NCI-H2029 treated with DMSO at 0.1 percent for 48 hours (cell line): ENCODE data around the gene ST13.
"Not testable (repeated sequence)": the region's sequence is repeated elsewhere in the genome, so short reads cannot be mapped to it uniquely, and the experiment has no call there.

Experiments
- DNase-seq: peaks from one replicate; lab custom pipeline; 2025; lab: John Stamatoyannopoulos, UW

ST13 gene

DNA sequence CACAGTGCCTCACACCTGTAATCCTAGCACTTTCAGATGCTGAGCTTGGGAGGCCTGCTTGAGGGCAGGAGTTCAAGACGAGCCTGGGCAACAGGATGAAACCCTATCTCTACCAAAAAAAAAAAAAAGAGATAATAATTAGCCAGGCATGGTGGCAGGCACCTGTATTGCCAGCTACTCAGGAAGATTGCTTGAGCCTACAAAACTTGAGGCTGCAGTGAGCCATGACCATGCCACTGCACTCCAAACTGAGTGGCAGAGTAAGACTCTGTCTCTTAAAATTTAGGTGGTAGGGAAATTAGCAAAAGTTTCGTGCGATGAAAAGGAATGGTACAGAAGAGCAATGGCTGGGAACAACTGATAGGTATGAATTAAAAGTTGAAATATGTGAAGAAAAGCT, 18.0 kb downstream of the ST13 start:
- no peak for DNase-seq

DNA sequence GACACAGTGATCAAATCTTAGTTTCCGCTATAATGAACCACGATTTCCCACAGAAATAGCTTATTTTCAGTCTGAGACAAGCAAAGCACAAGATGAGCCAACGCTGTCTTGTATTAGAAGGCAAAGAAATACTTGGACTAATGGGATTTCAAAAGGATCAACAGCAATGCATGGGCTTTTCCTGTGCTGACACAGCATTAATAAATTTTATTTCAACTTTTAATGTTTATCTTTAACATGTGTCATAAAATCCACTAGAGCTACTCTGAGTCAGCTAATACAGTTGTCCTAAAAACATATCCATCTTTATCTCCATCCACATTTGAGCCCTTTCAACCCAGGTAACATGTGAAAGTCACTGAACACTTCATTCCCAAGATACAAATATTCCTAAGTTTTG, 21.8 kb downstream of the ST13 start:
- DNase-seq, result no peak

GRCh38 chr22:40829131-40829530, 27.3 kb downstream of the ST13 start:
- DNase-seq, result no peak

DNA sequence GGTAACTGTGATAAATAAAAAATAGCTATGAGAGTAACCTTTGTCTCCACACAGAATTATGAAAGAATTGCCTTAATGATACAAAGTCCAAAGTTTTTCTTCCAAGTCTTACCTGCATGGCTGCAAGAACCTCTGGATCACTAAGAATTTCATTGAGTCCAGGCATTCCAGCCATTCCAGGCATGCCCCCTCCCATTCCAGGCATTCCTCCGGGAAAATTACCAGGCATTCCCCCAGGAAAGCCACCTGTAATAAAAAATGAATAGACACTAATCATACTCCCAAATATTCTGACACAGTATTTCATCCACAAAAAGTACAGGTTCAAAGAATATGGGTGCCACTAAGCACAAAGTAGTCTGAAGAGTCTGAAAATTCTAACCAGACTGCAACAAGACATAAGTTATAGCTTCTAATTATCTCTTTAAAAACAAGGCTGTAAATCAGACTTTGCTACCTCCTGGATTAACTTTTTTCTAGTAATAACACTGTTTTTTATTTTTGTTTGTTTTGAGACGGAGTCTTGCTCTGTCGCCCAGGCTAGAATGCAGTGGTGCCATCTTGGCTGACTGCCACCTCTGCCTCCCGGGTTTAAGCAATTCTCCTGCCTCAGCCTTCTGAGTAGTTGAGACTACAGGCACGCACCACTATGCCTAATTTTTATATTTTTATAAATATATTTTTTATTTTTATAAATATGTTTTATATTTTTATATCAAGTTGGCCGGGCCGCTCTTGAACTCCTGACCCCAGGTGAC, 29.3 kb downstream of the ST13 start:
- no peak for DNase-seq

- DNase-seq, result not testable (repeated sequence)
These were observed 30.1 kb downstream of the ST13 start for GRCh38 chr22:40826292-40826691.

GRCh38 chr22:40823426-40823825, 33.0 kb downstream of the ST13 start:
- DNase-seq, result no peak

DNA sequence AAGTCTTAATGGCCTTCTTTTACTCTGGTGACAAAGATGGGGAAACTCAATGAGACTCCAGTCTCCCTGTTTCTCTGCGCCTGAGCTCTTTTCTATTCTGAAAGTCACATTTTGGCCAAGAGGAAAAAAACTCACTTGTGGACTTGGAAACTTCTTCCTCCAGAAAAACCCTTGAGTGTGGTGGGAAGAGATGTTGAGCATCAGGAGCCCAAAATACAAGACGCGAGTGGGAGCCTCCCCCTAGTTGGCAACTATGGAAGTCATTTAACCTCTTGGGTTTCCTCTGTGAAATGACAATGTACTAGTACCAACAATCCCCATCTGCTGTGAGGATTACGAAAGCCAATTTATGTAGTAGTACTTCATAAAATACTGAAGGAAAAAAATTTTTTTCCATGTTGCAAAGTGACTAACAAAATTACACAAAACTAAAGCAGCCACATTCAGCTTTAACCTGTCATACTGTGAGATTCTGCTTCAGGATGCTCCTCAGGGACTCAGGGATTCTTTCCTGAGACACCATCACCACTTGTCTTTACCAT, 36.8 kb downstream of the ST13 start:
- DNase-seq, result no peak

DNA sequence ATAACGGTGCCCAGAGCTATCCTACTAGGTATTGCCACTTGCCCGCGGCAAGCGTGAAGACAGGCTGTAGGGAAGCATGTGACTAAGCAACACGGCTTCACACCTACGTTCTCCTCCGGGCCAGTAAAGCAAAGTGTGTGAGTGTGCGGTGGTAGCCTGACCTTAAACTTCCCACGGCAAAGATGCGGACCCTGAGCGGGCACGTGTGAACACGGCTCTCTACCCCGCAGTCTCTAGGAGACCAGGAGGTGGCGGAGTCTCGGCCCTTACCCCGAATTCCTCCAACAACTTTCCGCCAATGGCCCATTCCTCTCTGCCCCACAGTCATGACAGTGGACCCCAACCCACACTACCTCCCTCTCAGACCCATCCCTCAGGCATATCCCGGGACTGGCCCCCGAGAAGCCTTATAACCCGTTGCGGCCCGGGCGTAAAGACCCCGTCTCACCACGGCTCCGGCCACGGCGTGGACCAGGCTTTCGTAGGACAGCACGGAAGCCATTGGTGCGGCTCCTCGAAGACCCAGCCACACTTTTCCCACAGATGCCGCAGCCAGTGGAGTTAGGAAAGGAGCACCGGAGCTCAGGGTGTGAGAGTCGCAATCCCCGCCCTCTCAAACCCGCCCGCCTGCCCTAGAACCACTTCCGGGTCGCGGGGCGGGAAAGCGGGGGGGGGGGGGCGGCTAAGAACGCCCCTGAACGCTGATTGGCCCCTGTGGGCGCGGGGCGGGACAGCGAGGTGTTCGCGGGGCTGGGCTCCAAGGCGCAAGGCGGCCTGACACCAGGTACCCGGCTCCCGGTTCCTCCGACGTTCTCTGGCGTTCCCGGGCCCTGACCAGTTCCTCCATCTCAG, 37.5 kb downstream of the ST13 start, which contains the start of gene SLC25A17:
Gene SLC25A17 (minus strand): TSS at position 600 of the 852 bp plus-strand sequence. CDS start 98 bp downstream, at position 502.
- DNase-seq, result peak; percentile 66

DNA sequence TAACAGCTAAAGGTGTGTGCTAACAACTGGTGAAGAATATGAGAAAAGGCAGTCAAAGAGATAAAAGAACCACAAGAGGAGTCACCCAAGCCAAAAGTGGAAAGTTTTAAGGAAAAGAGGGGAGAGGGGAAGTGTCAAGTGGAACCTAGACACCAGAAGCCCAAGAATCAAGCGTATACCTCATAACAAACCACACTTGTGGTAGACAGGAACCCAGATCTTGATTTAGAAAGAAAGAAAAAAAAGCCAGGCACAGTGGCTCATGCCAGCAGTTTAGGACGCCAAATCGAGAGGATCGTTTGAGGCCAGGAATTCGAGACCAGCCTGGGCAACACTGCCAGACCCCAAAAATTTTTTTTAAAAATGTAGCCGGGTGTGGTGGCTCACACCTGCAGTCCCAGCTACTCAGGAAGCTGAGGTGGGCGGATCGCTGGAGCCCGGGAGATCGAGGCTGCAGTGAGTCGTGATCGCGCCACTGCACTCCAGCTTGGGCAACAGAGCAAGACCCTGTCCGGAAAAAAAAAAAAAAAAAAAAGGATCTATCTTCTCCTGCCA, 38.2 kb downstream of the ST13 start:
- DNase-seq, result no peak

DNA sequence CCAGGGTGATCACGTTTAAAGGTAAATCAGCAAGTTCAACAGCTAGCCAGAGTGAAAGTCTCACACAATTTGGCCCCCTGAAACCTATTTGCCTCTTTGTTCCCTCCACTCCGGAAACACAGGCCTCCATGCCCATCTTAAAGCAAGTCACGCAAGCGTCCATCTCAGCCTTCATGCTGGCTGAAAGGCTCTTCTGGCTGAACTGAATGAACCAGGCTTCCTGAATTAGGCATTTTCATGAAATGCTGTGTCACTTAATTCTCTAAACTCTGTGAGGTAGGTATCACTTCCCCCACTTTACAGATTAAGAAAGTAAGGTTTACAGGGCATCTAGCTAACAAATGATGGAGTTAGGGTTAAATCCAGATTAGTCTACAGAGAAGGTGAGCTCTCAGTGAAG, 38.7 kb downstream of the ST13 start:
- DNase-seq, result no peak

- DNase-seq, result no peak
These were observed 42.5 kb downstream of the ST13 start for GRCh38 chr22:40813912-40814315.

- DNase-seq, result no peak
These were observed 48.2 kb downstream of the ST13 start for GRCh38 chr22:40808018-40808841.

DNA sequence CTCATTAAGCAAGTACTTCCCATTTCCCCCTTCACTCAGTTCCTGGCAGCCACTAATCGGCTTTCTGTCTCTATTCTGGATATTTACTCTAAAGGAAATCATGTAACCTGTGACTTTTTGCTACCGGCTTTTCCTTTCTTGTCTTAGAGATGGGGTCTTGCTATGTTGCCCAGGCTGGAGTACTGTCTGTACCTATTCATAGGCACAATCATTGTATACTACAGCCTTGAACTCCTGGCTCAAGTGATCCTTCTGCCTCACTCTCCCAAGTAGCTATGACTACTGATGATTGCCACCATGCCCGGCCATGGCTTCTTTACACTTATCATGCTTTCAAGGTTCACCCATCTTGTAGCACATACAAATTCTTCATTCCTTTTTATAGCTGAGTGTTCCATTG, 49.7 kb downstream of the ST13 start:
- DNase-seq, result no peak

DNA sequence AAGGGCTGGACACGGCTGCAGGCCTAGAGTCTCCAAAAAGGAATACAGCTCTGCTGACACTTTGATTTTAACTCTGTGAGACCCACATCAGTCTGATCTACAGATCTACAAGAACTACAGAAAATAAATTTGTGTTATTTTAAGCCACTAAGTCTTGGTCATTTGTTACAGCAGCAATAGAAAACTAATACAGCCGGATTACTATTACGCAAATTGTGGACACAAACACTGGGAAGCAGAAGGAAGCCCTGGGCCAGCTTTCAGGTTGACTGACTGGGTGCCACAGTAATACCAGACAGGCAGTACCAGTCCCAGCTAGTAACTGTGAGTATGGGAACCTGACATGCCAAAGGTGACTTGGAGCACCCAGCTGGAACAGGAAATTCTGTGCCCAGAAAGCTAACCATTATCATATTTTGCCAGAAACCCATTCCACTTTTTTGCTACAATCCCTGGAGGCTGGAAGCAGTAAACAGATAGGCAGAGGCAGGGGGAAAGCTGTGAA, 50.7 kb downstream of the ST13 start:
- DNase-seq, result no peak

DNA sequence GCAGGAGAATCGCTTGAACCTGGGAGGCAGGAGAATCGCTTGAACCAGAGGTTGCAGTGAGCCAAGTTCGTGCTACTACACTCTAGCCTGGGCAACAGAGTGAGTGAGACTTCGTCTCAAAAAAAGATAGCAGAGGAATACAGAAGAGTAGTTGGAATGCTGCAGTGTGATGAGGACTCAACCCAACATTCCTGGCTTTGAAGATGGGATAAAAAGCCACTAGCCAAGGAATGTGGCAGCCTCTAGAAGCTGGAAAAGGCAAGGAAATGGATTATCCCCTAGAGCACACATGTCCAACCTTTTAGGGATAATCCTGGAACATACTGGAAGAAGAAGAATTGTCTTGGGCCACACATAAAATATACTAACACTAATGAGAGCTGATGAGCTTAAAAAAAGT, 51.2 kb downstream of the ST13 start:
- no peak for DNase-seq

- DNase-seq, result no peak
These were observed 53.1 kb downstream of the ST13 start for GRCh38 chr22:40803321-40803720.

GRCh38 chr22:40799008-40799407, 57.4 kb downstream of the ST13 start:
- DNase-seq, result no peak

DNA sequence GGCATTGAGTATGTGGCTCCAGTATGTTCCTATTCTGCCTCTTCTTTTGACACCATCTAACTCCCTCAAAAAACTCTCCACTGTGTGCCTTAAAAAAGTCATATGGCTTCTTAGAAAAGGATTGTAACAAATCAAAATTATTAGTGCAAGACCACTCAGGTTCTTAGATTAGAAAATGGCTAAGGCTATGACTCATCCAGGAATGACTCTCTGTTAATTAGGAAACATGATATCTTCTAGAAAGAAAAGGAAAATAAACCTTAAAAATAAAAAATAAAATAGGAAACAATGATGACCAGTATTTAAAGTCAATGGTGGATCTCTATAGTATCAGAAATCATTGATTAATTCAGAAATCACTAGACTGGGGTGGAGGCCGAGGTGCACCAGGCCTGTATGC, 59.0 kb downstream of the ST13 start:
- DNase-seq, result no peak

DNA sequence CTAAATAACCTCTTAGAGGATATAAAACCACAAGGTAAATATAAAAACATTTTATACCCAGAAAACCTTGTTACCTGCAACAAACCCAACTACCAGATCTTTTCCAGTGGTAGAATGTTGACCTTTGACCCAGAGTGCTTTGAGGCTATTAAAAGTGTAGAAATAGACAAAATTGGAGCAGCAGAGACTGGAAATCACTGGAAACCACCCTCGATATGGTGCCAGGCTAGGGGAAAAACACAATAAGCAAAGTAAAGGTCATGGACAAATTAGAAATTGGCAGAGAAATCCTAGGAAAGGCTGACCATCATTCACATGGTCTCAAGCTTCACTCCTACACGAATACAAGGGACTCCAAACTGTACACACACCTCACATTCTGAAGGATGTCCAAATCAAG, 64.0 kb downstream of the ST13 start:
- no peak for DNase-seq

- no peak for DNase-seq
These were observed 65.2 kb downstream of the ST13 start for GRCh38 chr22:40791241-40791640.

GRCh38 chr22:40789131-40789530, 67.3 kb downstream of the ST13 start:
- no peak for DNase-seq

DNA sequence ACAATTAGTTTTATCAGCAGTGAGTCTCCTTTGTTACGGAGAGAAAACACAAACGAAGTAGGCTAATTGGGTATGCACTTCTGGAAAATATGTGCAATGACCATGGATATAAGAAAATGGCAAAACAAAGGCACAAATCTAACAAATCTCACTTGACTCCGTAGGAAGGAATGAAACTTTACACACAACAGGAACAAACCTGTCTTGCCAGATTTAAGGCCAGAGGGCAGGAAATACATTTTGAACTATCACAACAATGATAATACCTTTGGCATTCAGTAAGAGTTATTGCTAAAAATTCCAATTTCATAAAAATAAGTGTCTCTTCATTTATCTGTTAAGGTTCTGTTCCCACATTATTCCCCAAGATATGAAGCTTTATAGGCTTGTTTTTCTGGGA, 73.9 kb downstream of the ST13 start:
- DNase-seq, result no peak
